HCT116 (cell line): ENCODE results near the gene MS4A8. TPM values are rescaled to one million over a fixed set of nuclear protein-coding genes. Genes with fewer than 3 reads are reported as not detected.

Experiments used
- ATAC-seq: fragments of 200-7000 bp; cut with Tn5 transposase; 2 replicates; pipeline ENCODE4 v1.9.1; 2020; ENCODE audit warnings: mild to moderate bottlenecking, moderate library complexity
- BruUV-seq: library from RNA; stranded (reverse); fragments of 400-500 nt; replicated peaks from 2 replicates; lab custom pipeline; 2021; lab: Mats Ljungman, UMichigan
- CTCF ChIA-PET: fragments of 300-600 bp; sonication (Branson Sonifier 250); formaldehyde crosslinking; loops from one replicate; lab custom pipeline; 2021; ENCODE audit warnings: antibody characterized with exemption; lab: Charles Lee
- POLR2A ChIA-PET: fragments of 300-600, 350-600 bp; sonication (Branson Sonifier 250); formaldehyde crosslinking; loops from one replicate; lab custom pipeline; 2021; ENCODE audit warnings: antibody characterized with exemption; lab: Charles Lee
- RAD21 ChIA-PET, 2 experiments: fragments of 300-600 bp; sonication (Branson Sonifier 250); formaldehyde crosslinking; loops; one replicate each; lab custom pipeline; 2023; ENCODE audit warnings: low total read pairs in 2 of 2; ENCODE audit not compliant: uncharacterized antibody in 2 of 2, unreplicated experiment in 2 of 2, low non-redundant PET in 1 of 2; lab: Charles Lee
- DNase-seq: peaks from one replicate; pipeline ENCODE4 v3.0.0-alpha.2; 2010; ENCODE audit warnings: low read depth, low spot score
- H2AFZ ChIP-seq: fragments of 200-600 bp; shearing (Covaris generic), sonication (generic); 2 replicates; pipeline ENCODE4 v1.6.1; 2017; ENCODE audit warnings: low read depth, mixed run types, mixed read lengths, antibody characterized with exemption, low read length; ENCODE audit not compliant: poor library complexity, severe bottlenecking
- H3K27ac ChIP-seq: 2 replicates; pipeline ENCODE4 v1.5.1; 2012; ENCODE audit warnings: low read depth, low read length
- H3K27me3 ChIP-seq: fragments of 200-600 bp; sonication (generic); 2 replicates; pipeline ENCODE4 v1.6.1; 2016; ENCODE audit warnings: mixed run types, low read length, mixed read lengths; ENCODE audit not compliant: insufficient read depth
- H3K36me3 ChIP-seq, 2 experiments: fragments of 200-500 bp in 1 of 2; fragments of 200-600 bp in 1 of 2; sonication (Bioruptor generic) in 1 of 2; sonication (generic) in 1 of 2; 2 replicates each; pipeline versions ENCODE4 v1.5.1 to v1.6.1; 2014 to 2016; ENCODE audit warnings: low read length in 2 of 2, inconsistent platforms in 1 of 2, mixed read lengths in 1 of 2, mixed run types in 1 of 2; ENCODE audit not compliant: insufficient read depth in 2 of 2, control insufficient read depth in 1 of 2
- H3K4me1 ChIP-seq, 2 experiments: fragments of 200-600 bp in 1 of 2; sonication (generic) in 1 of 2; 2 replicates each; pipeline versions ENCODE4 v1.5.1 to v1.6.1; 2012 to 2017; ENCODE audit warnings: low read length in 2 of 2, inconsistent platforms in 1 of 2, mild to moderate bottlenecking in 1 of 2, mixed read lengths in 1 of 2, mixed run types in 1 of 2, moderate library complexity in 1 of 2; ENCODE audit not compliant: insufficient read depth in 2 of 2, control insufficient read depth in 1 of 2
- H3K4me2 ChIP-seq: fragments of 200-600 bp; sonication (generic); 2 replicates; pipeline ENCODE4 v1.6.1; 2017; ENCODE audit warnings: mixed run types, low read length, mixed read lengths
- H3K4me3 ChIP-seq, 2 experiments: fragments of 200-600 bp in 1 of 2; sonication (generic) in 1 of 2; replicated peaks in 1 of 2; 2 replicates each; pipeline ENCODE4 v1.5.1; 2011 to 2016; ENCODE audit warnings: low read length in 2 of 2, control low read depth in 1 of 2, low read depth in 1 of 2, mild to moderate bottlenecking in 1 of 2, mixed read lengths in 1 of 2, mixed run types in 1 of 2
- H3K79me2 ChIP-seq: fragments of 200-600 bp; sonication (generic); 2 replicates; pipeline ENCODE4 v1.6.1; 2017; ENCODE audit warnings: mild to moderate bottlenecking, mixed run types, low read length, moderate library complexity, mixed read lengths; ENCODE audit not compliant: insufficient read depth
- H3K9ac ChIP-seq: fragments of 200-600 bp; sonication (generic); 2 replicates; pipeline ENCODE4 v1.6.1; 2016; ENCODE audit warnings: low read length, mixed read lengths
- H3K9me2 ChIP-seq: fragments of 200-600 bp; sonication (generic), shearing (Covaris generic); 2 replicates; pipeline ENCODE4 v1.6.1; 2017; ENCODE audit warnings: mixed run types, mild to moderate bottlenecking, moderate library complexity; ENCODE audit not compliant: insufficient read depth
- H3K9me3 ChIP-seq, 2 experiments: fragments of 200-500 bp in 1 of 2; fragments of 200-600 bp in 1 of 2; sonication (Bioruptor generic) in 1 of 2; sonication (generic) in 1 of 2; 2 replicates each; pipeline ENCODE4 v1.6.1; 2014 to 2017; ENCODE audit warnings: low read length in 2 of 2, mixed read lengths in 2 of 2, inconsistent platforms in 1 of 2, low read depth in 1 of 2, mild to moderate bottlenecking in 1 of 2, mixed run types in 1 of 2, moderate library complexity in 1 of 2; ENCODE audit not compliant: control insufficient read depth in 1 of 2, insufficient read depth in 1 of 2
- H4K20me1 ChIP-seq: fragments of 200-600 bp; sonication (generic), shearing (Covaris generic); 2 replicates; pipeline ENCODE4 v1.6.1; 2017; ENCODE audit warnings: mixed run types, mild to moderate bottlenecking, moderate library complexity; ENCODE audit not compliant: insufficient read depth
- CEBPB ChIP-seq: IDR thresholded peaks from 2 replicates; pipeline ENCODE4 v1.6.1; 2012; ENCODE audit warnings: low read depth
- ELF1 ChIP-seq: IDR thresholded peaks from 2 replicates; pipeline ENCODE4 v1.6.1; 2012; ENCODE audit warnings: low read depth, borderline replicate concordance
- EZH2 ChIP-seq: fragments of 200-600 bp; sonication (generic); IDR thresholded peaks from 2 replicates; pipeline ENCODE4 v1.6.1; 2017; ENCODE audit warnings: antibody characterized with exemption, mixed run types
- EZH2phosphoT487 ChIP-seq: fragments of 200-600 bp; IDR thresholded peaks from 2 replicates; pipeline ENCODE4 v1.6.1; 2018; ENCODE audit warnings: antibody characterized with exemption, borderline replicate concordance
- FOSL1 ChIP-seq: IDR thresholded peaks from 2 replicates; pipeline ENCODE4 v1.6.1; 2012; ENCODE audit warnings: low read depth
- POLR2A ChIP-seq: IDR thresholded peaks from 2 replicates; pipeline ENCODE4 v1.7.0; 2011; ENCODE audit warnings: borderline replicate concordance; ENCODE audit not compliant: insufficient read depth, insufficient read length; ENCODE audit errors: extremely low read depth
- RAD21 ChIP-seq: IDR thresholded peaks from 2 replicates; pipeline ENCODE4 v1.6.1; 2012; ENCODE audit warnings: low read depth, mild to moderate bottlenecking
- SP1 ChIP-seq: IDR thresholded peaks from 2 replicates; pipeline ENCODE4 v1.6.1; 2012; ENCODE audit warnings: low read depth
- SRF ChIP-seq: IDR thresholded peaks from 2 replicates; pipeline ENCODE4 v1.6.1; 2012; ENCODE audit warnings: low read depth
- TCF7L2 ChIP-seq: IDR thresholded peaks from 2 replicates; pipeline ENCODE4 v1.7.0; 2011; ENCODE audit warnings: borderline replicate concordance, inconsistent platforms; ENCODE audit not compliant: insufficient read depth, insufficient read length; ENCODE audit errors: extremely low read depth
- ZFX ChIP-seq: fragments of 450-650 bp; IDR thresholded peaks from 2 replicates; pipeline ENCODE4 v1.6.1; 2017
- intact Hi-C: fragments of 100-400 bp; cut with micrococcal nuclease; formaldehyde crosslinking; loops from 2 replicates; pipeline ENCODE4 v1.10.0; 2022
- total RNA-seq: library from RNA; stranded (reverse); gene quantifications from one replicate; pipeline ENCODE4 v1.2.1, GENCODE V29; 2021; ENCODE audit not compliant: unreplicated experiment
- TF ChIP-seq, protein P1 (sequence below): IDR thresholded peaks from 2 replicates; pipeline ENCODE4 v1.6.1; 2012; ENCODE audit warnings: low read depth

The MS4A8 gene
- total RNA-seq, 1 experiment from 2014 or later, result 0.17 TPM

DNA sequence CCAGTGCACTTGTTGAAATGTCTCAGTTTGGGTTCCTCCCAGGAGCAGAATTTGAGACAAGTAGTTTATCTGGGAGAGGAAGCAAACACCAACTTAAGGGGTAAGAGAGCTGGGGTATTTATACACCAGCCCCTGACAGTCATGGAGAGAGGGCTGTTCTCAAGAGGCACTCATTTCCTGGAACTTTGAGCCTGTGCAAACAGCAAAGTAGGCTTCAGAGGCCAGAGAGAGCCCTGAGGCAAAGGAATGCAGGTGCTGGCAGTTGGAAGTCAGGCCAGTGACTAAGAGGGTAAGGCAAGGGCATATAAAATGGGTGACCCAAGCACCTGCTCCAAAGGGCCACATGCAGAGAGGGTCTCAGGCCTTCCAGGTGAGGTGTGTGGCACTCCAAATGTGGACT, 41.2 kb downstream of the MS4A8 start:
- CTCF ChIA-PET, result no interaction called here
- Histone ChIP-seq H3K9me3 (no peaks in the 10 kb centered on the region), H3K9ac (no peak overlapping the region), H4K20me1 (no peaks in the 10 kb centered on the region), H3K27ac (no peak overlapping the region), H3K4me2 (no peak overlapping the region), H3K4me1 (no peaks in the 10 kb centered on the region), H2AFZ (no peak overlapping the region), H3K9me2 (no peaks in the 10 kb centered on the region), H3K27me3 (peaks cover 9% of the 10 kb centered on the region; the same call in 1 of the 2 replicates), H3K4me3 (no peak overlapping the region), H3K79me2 (no peaks in the 10 kb centered on the region), H3K36me3 (no peaks in the 10 kb centered on the region)
- POLR2A ChIA-PET, result no interaction called here
- DNase-seq (no peak), ATAC-seq (no peak)
- no peak for TF ChIP-seq RAD21
- TF ChIP-seq ELF1, result no peak
- no peak for TF ChIP-seq TCF7L2
- TF ChIP-seq, protein P1, sequence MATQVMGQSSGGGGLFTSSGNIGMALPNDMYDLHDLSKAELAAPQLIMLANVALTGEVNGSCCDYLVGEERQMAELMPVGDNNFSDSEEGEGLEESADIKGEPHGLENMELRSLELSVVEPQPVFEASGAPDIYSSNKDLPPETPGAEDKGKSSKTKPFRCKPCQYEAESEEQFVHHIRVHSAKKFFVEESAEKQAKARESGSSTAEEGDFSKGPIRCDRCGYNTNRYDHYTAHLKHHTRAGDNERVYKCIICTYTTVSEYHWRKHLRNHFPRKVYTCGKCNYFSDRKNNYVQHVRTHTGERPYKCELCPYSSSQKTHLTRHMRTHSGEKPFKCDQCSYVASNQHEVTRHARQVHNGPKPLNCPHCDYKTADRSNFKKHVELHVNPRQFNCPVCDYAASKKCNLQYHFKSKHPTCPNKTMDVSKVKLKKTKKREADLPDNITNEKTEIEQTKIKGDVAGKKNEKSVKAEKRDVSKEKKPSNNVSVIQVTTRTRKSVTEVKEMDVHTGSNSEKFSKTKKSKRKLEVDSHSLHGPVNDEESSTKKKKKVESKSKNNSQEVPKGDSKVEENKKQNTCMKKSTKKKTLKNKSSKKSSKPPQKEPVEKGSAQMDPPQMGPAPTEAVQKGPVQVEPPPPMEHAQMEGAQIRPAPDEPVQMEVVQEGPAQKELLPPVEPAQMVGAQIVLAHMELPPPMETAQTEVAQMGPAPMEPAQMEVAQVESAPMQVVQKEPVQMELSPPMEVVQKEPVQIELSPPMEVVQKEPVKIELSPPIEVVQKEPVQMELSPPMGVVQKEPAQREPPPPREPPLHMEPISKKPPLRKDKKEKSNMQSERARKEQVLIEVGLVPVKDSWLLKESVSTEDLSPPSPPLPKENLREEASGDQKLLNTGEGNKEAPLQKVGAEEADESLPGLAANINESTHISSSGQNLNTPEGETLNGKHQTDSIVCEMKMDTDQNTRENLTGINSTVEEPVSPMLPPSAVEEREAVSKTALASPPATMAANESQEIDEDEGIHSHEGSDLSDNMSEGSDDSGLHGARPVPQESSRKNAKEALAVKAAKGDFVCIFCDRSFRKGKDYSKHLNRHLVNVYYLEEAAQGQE, result no peak
- no peak for TF ChIP-seq ZFX
- TF ChIP-seq CEBPB, result no peak
- TF ChIP-seq SRF, result no peak
- TF ChIP-seq EZH2, result no peak
- no peak for TF ChIP-seq EZH2phosphoT487
- TF ChIP-seq SP1, result no peak
- no peak for TF ChIP-seq FOSL1
- no peak for TF ChIP-seq POLR2A
- intact Hi-C loops, result loop anchor here (5.0 kb wide), 1 partner anchor 33 kb away; no protein-coding TSS in a partner anchor
- no TSS peak for BruUV-seq
- RAD21 ChIA-PET, result no interaction called here
